GM23338 (cell line): ENCODE measurements around the gene USP10. TPM values are rescaled to one million over a fixed set of nuclear protein-coding genes. Genes with fewer than 3 reads are reported as not detected.

Experiments used
- ATAC-seq: fragments of 200-7000 bp; cut with Tn5 transposase; 3 replicates; pipeline ENCODE4 v1.9.1; 2020
- DNase-seq: peaks from one replicate; pipeline ENCODE4 v3.0.0-alpha.2; 2015; ENCODE audit warnings: low spot score
- H2AFZ ChIP-seq: fragments of 200-600 bp; sonication (generic); 2 replicates; pipeline ENCODE4 v1.8.0; 2016; ENCODE audit warnings: antibody characterized with exemption, mild to moderate bottlenecking, moderate library complexity
- H3F3A ChIP-seq: fragments of 200-600 bp; sonication (generic); replicated peaks from 2 replicates; pipeline ENCODE4 v1.8.0; 2017; ENCODE audit warnings: antibody characterized with exemption, mixed run types, low read depth
- H3K27ac ChIP-seq: fragments of 200-600 bp; sonication (generic); 2 replicates; pipeline ENCODE4 v1.6.1; 2016; ENCODE audit warnings: low read depth
- H3K27me3 ChIP-seq: fragments of 200-600 bp; sonication (generic); 2 replicates; pipeline ENCODE4 v1.8.0; 2016; ENCODE audit warnings: mild to moderate bottlenecking, mixed run types, moderate library complexity; ENCODE audit not compliant: insufficient read depth
- H3K36me3 ChIP-seq: fragments of 200-600 bp; sonication (generic); 2 replicates; pipeline ENCODE4 v1.8.0; 2016; ENCODE audit warnings: mild to moderate bottlenecking; ENCODE audit not compliant: insufficient read depth
- H3K4me1 ChIP-seq: fragments of 200-600 bp; sonication (generic); 2 replicates; pipeline ENCODE4 v1.8.0; 2016; ENCODE audit warnings: mild to moderate bottlenecking, moderate library complexity; ENCODE audit not compliant: insufficient read depth
- H3K4me2 ChIP-seq: fragments of 200-600 bp; sonication (generic); 2 replicates; pipeline ENCODE4 v1.7.1; 2017; ENCODE audit warnings: mixed run types
- H3K4me3 ChIP-seq: fragments of 200-600 bp; sonication (generic); 2 replicates; pipeline ENCODE4 v1.6.1; 2016; ENCODE audit warnings: mixed run types
- H3K79me2 ChIP-seq: fragments of 200-600 bp; sonication (generic); replicated peaks from 2 replicates; pipeline ENCODE4 v1.8.0; 2017; ENCODE audit warnings: mild to moderate bottlenecking; ENCODE audit not compliant: insufficient read depth
- H3K9me2 ChIP-seq: fragments of 200-600 bp; sonication (generic); 2 replicates; pipeline ENCODE4 v1.8.0; 2017; ENCODE audit not compliant: insufficient read depth
- H4K20me1 ChIP-seq: fragments of 200-600 bp; sonication (generic); replicated peaks from 2 replicates; pipeline ENCODE4 v1.8.0; 2017; ENCODE audit warnings: mild to moderate bottlenecking; ENCODE audit not compliant: insufficient read depth
- H3K27ac Mint-ChIP-seq: 2 replicates; pipeline ENCODE4 v1.8.0; 2020; ENCODE audit warnings: inconsistent platforms, mild to moderate bottlenecking, moderate library complexity, mixed read lengths
- H3K27me3 Mint-ChIP-seq: 3 replicates; pipeline ENCODE4 v1.8.0; 2022; ENCODE audit warnings: low read depth, mild to moderate bottlenecking, moderate library complexity, mixed read lengths, inconsistent platforms; ENCODE audit not compliant: insufficient read depth, poor library complexity
- H3K36me3 Mint-ChIP-seq: 3 replicates; pipeline ENCODE4 v1.8.0; 2021; ENCODE audit warnings: low read depth, mild to moderate bottlenecking, inconsistent platforms, moderate library complexity, mixed read lengths
- H3K4me1 Mint-ChIP-seq: 3 replicates; pipeline ENCODE4 v1.8.0; 2020; ENCODE audit warnings: mild to moderate bottlenecking, inconsistent platforms, mixed read lengths
- H3K4me3 Mint-ChIP-seq: 3 replicates; pipeline ENCODE4 v1.8.0; 2021; ENCODE audit warnings: moderate library complexity, mild to moderate bottlenecking, inconsistent platforms, mixed read lengths
- H3K9me3 Mint-ChIP-seq: 3 replicates; pipeline ENCODE4 v1.8.0; 2020; ENCODE audit warnings: moderate library complexity, mild to moderate bottlenecking, inconsistent platforms, mixed read lengths
- CREB1 ChIP-seq: fragments of 250-450 bp; sonication (Bioruptor Pico); IDR thresholded peaks from 2 replicates; pipeline ENCODE4 v1.5.0; 2020; ENCODE audit warnings: low read depth, mild to moderate bottlenecking, moderate library complexity
- CTCF ChIP-seq, 2 experiments: fragments of 200-600 bp in 1 of 2; sonication (generic) in 1 of 2; conservative IDR thresholded peaks; 2 replicates each; pipeline versions ENCODE4 v1.5.1 to v1.6.1; 2016 to 2017; ENCODE audit warnings: antibody characterized with exemption in 2 of 2, low read depth in 2 of 2, mild to moderate bottlenecking in 2 of 2, moderate library complexity in 1 of 2
- EZH2 ChIP-seq: fragments of 200-600 bp; sonication (generic); IDR thresholded peaks from one replicate; pipeline ENCODE4 v1.8.0; 2017; ENCODE audit warnings: antibody characterized with exemption, mild to moderate bottlenecking, low read depth; ENCODE audit not compliant: unreplicated experiment
- EZH2phosphoT487 ChIP-seq: fragments of 200-600 bp; sonication (generic); IDR thresholded peaks from one replicate; pipeline ENCODE4 v1.8.1; 2018; ENCODE audit warnings: antibody characterized with exemption; ENCODE audit not compliant: unreplicated experiment
- JUNB ChIP-seq: IDR thresholded peaks from one replicate; pipeline ENCODE4 v1.6.1; 2016; ENCODE audit warnings: antibody characterized with exemption; ENCODE audit not compliant: unreplicated experiment
- NANOG ChIP-seq: IDR thresholded peaks from 2 replicates; pipeline ENCODE4 v1.6.1; 2016; ENCODE audit warnings: antibody characterized with exemption, borderline replicate concordance
- POLR2AphosphoS5 ChIP-seq: IDR thresholded peaks from 2 replicates; pipeline ENCODE4 v1.6.1; 2016; ENCODE audit warnings: antibody characterized with exemption, low read depth
- STAT1 ChIP-seq: IDR thresholded peaks from one replicate; pipeline ENCODE4 v1.6.1; 2016; ENCODE audit warnings: antibody characterized with exemption; ENCODE audit not compliant: unreplicated experiment
- ZNF114 ChIP-seq: fragments of 250-450 bp; sonication (Bioruptor Pico); IDR thresholded peaks from 2 replicates; pipeline ENCODE4 v1.5.0; 2020; ENCODE audit warnings: mild to moderate bottlenecking, moderate library complexity
- ZNF331 ChIP-seq: fragments of 250-450 bp; sonication (Bioruptor Pico); IDR thresholded peaks from 2 replicates; pipeline ENCODE4 v1.5.0; 2020; ENCODE audit warnings: low read depth, mild to moderate bottlenecking, moderate library complexity
- polyA plus RNA-seq: library from polyadenylated mRNA; unstranded; fragments of >200 nt; fragmentation: Nextera tagmentation; extraction: Ambion mirVana; gene quantifications from 2 replicates; pipeline ENCODE4 v1.2.1, GENCODE V29; 2016
- total RNA-seq: library from RNA; depleted of rRNA; stranded (reverse); fragments of >200 nt; shearing (Covaris generic); gene quantifications from 2 replicates; pipeline ENCODE4 v1.2.3, GENCODE V29; 2014
- TF ChIP-seq, protein P1 (sequence below): fragments of 250-450 bp; sonication (Bioruptor Pico); IDR thresholded peaks from 2 replicates; pipeline ENCODE4 v1.5.0; 2020; ENCODE audit warnings: mild to moderate bottlenecking, moderate library complexity
- TF ChIP-seq, protein P2 (sequence below): IDR thresholded peaks from 2 replicates; pipeline ENCODE4 v1.6.1; 2016; ENCODE audit warnings: antibody characterized with exemption
- TF ChIP-seq, protein P3 (sequence below): IDR thresholded peaks from one replicate; pipeline ENCODE4 v1.6.1; 2018; ENCODE audit warnings: antibody characterized with exemption; ENCODE audit not compliant: unreplicated experiment

Gene USP10
- total and polyA plus RNA-seq, 2 experiments from 2014 or later: 158 to 194 TPM

DNA sequence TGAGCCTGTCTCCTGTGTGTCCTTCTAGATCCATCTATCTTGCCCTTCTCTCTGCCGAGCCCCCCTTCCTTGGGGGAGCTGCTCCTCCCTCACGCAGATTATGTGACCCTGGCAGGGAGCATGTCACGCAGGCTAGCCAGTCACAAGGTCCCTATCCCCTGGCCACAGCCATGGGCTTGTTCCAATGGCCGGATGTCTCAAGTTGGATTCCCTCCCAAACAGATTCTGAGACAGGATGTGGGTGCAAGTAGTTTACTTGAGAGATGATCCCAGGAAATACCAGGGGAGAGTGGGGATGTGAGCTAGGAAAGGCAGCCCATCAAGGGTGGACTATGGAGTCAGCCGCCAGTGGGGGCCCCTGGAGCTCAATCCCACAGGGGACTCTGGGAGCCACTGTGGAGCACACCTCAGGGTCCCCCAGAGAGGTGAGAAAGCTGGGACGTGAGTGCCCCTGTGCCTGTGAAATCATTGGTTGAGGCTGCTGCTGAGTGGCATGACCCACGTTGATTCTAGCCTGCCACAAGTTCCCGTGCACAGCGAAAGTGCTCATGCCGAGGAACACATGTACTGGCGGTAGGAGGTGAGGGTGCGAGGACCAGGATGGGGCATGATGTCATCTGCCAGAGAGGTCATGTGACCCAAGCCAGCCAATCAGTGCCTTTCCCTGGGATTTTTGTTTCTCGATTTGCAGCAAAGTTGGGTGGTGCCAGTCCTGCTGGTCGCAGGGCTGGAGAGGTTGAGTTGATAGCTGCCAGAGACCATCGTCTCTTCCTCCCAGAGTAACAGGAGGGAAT, 113.5 kb downstream of the USP10 start:
- Mint-ChIP-seq H3K9me3 (no peaks in the 10 kb centered on the region; the same call in none of the 3 replicates), H3K27ac (no peak overlapping the region; the same call in 1 of the 2 replicates), H3K4me1 (no peaks in the 10 kb centered on the region; the same call in 2 of the 3 replicates), H3K27me3 (peaks cover 3% of the 10 kb centered on the region), H3K36me3 (no peaks in the 10 kb centered on the region; the same call in 2 of the 3 replicates), H3K4me3 (no peak overlapping the region)
- Histone ChIP-seq H3K4me2 (no peak overlapping the region), H3K9me2 (no peaks in the 10 kb centered on the region), H3K36me3 (no peaks in the 10 kb centered on the region), H3K27me3 (peaks cover 4% of the 10 kb centered on the region; the same call in 1 of the 2 replicates), H3F3A (no peaks in the 10 kb centered on the region), H3K4me1 (no peaks in the 10 kb centered on the region), H3K79me2 (no peaks in the 10 kb centered on the region), H3K4me3 (no peak overlapping the region), H3K27ac (no peak overlapping the region), H2AFZ (no peak overlapping the region), H4K20me1 (no peaks in the 10 kb centered on the region)
- DNase-seq: no peak
- TF ChIP-seq STAT1: no peak
- no peak for TF ChIP-seq EZH2
- no peak for TF ChIP-seq EZH2phosphoT487
- TF ChIP-seq, protein P1, sequence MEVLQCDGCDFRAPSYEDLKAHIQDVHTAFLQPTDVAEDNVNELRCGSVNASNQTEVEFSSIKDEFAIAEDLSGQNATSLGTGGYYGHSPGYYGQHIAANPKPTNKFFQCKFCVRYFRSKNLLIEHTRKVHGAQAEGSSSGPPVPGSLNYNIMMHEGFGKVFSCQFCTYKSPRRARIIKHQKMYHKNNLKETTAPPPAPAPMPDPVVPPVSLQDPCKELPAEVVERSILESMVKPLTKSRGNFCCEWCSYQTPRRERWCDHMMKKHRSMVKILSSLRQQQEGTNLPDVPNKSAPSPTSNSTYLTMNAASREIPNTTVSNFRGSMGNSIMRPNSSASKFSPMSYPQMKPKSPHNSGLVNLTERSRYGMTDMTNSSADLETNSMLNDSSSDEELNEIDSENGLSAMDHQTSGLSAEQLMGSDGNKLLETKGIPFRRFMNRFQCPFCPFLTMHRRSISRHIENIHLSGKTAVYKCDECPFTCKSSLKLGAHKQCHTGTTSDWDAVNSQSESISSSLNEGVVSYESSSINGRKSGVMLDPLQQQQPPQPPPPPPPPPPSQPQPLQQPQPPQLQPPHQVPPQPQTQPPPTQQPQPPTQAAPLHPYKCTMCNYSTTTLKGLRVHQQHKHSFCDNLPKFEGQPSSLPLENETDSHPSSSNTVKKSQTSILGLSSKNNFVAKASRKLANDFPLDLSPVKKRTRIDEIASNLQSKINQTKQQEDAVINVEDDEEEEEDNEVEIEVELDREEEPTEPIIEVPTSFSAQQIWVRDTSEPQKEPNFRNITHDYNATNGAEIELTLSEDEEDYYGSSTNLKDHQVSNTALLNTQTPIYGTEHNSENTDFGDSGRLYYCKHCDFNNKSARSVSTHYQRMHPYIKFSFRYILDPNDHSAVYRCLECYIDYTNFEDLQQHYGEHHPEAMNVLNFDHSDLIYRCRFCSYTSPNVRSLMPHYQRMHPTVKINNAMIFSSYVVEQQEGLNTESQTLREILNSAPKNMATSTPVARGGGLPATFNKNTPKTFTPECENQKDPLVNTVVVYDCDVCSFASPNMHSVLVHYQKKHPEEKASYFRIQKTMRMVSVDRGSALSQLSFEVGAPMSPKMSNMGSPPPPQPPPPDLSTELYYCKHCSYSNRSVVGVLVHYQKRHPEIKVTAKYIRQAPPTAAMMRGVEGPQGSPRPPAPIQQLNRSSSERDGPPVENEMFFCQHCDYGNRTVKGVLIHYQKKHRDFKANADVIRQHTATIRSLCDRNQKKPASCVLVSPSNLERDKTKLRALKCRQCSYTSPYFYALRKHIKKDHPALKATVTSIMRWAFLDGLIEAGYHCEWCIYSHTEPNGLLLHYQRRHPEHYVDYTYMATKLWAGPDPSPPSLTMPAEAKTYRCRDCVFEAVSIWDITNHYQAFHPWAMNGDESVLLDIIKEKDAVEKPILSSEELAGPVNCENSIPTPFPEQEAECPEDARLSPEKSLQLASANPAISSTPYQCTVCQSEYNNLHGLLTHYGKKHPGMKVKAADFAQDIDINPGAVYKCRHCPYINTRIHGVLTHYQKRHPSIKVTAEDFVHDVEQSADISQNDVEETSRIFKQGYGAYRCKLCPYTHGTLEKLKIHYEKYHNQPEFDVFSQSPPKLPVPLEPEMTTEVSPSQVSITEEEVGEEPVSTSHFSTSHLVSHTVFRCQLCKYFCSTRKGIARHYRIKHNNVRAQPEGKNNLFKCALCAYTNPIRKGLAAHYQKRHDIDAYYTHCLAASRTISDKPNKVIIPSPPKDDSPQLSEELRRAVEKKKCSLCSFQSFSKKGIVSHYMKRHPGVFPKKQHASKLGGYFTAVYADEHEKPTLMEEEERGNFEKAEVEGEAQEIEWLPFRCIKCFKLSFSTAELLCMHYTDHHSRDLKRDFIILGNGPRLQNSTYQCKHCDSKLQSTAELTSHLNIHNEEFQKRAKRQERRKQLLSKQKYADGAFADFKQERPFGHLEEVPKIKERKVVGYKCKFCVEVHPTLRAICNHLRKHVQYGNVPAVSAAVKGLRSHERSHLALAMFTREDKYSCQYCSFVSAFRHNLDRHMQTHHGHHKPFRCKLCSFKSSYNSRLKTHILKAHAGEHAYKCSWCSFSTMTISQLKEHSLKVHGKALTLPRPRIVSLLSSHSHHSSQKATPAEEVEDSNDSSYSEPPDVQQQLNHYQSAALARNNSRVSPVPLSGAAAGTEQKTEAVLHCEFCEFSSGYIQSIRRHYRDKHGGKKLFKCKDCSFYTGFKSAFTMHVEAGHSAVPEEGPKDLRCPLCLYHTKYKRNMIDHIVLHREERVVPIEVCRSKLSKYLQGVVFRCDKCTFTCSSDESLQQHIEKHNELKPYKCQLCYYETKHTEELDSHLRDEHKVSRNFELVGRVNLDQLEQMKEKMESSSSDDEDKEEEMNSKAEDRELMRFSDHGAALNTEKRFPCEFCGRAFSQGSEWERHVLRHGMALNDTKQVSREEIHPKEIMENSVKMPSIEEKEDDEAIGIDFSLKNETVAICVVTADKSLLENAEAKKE (CRISPR knock-in tag): no peak
- TF ChIP-seq CTCF (conservative IDR thresholded peaks at IDR 0.05; ENCODE audit: low read depth in 2 of 2): no peak
- TF ChIP-seq NANOG: no peak
- TF ChIP-seq, protein P2, sequence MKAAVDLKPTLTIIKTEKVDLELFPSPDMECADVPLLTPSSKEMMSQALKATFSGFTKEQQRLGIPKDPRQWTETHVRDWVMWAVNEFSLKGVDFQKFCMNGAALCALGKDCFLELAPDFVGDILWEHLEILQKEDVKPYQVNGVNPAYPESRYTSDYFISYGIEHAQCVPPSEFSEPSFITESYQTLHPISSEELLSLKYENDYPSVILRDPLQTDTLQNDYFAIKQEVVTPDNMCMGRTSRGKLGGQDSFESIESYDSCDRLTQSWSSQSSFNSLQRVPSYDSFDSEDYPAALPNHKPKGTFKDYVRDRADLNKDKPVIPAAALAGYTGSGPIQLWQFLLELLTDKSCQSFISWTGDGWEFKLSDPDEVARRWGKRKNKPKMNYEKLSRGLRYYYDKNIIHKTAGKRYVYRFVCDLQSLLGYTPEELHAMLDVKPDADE: no peak
- no peak for TF ChIP-seq ZNF331 (CRISPR knock-in tag)
- TF ChIP-seq CREB1 (CRISPR knock-in tag): no peak
- TF ChIP-seq, protein P3, sequence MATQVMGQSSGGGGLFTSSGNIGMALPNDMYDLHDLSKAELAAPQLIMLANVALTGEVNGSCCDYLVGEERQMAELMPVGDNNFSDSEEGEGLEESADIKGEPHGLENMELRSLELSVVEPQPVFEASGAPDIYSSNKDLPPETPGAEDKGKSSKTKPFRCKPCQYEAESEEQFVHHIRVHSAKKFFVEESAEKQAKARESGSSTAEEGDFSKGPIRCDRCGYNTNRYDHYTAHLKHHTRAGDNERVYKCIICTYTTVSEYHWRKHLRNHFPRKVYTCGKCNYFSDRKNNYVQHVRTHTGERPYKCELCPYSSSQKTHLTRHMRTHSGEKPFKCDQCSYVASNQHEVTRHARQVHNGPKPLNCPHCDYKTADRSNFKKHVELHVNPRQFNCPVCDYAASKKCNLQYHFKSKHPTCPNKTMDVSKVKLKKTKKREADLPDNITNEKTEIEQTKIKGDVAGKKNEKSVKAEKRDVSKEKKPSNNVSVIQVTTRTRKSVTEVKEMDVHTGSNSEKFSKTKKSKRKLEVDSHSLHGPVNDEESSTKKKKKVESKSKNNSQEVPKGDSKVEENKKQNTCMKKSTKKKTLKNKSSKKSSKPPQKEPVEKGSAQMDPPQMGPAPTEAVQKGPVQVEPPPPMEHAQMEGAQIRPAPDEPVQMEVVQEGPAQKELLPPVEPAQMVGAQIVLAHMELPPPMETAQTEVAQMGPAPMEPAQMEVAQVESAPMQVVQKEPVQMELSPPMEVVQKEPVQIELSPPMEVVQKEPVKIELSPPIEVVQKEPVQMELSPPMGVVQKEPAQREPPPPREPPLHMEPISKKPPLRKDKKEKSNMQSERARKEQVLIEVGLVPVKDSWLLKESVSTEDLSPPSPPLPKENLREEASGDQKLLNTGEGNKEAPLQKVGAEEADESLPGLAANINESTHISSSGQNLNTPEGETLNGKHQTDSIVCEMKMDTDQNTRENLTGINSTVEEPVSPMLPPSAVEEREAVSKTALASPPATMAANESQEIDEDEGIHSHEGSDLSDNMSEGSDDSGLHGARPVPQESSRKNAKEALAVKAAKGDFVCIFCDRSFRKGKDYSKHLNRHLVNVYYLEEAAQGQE: no peak
- TF ChIP-seq POLR2AphosphoS5: no peak
- TF ChIP-seq JUNB: no peak
- no peak for TF ChIP-seq ZNF114 (CRISPR knock-in tag)
- no peak for ATAC-seq
